Neural cell (in vitro differentiated cells): Measurements from ENCODE around the gene CEP120. TPM values are rescaled to one million over a fixed set of nuclear protein-coding genes. Genes with fewer than 3 reads are reported as not detected.

ENCODE experiments used
- H2AFZ ChIP-seq: fragments of 200-600, 300-800 bp; sonication (generic), shearing (Covaris generic); 2 replicates; pipeline ENCODE4 v1.6.0; 2014; ENCODE audit warnings: low read depth, mild to moderate bottlenecking, antibody characterized with exemption, low read length, moderate library complexity
- H3F3A ChIP-seq: fragments of 200-600 bp; shearing (Covaris generic); 2 replicates; pipeline ENCODE4 v1.6.1; 2016; ENCODE audit warnings: mild to moderate bottlenecking, moderate library complexity, mixed read lengths, antibody characterized with exemption, low read length; ENCODE audit not compliant: insufficient read depth, poor library complexity, severe bottlenecking
- H3K27ac ChIP-seq: fragments of 200-600, 300-800 bp; sonication (generic), shearing (Covaris generic); 2 replicates; pipeline ENCODE4 v1.5.1; 2014; ENCODE audit warnings: mild to moderate bottlenecking, low read length, moderate library complexity
- H3K27me3 ChIP-seq: fragments of 300-800, 200-600 bp; sonication (generic), shearing (Covaris generic); 2 replicates; pipeline ENCODE4 v1.6.0; 2014; ENCODE audit warnings: mild to moderate bottlenecking, low read depth, low read length, moderate library complexity; ENCODE audit not compliant: insufficient read depth
- H3K36me3 ChIP-seq: fragments of 300-800, 200-600 bp; sonication (generic), shearing (Covaris generic); 2 replicates; pipeline ENCODE4 v1.5.1; 2014; ENCODE audit warnings: mild to moderate bottlenecking, antibody characterized with exemption, low read length, moderate library complexity; ENCODE audit not compliant: insufficient read depth
- H3K4me2 ChIP-seq: fragments of 300-800, 200-600 bp; sonication (generic), shearing (Covaris generic); 2 replicates; pipeline ENCODE4 v1.6.0; 2014; ENCODE audit warnings: mild to moderate bottlenecking, low read length
- H3K4me3 ChIP-seq: fragments of 300-800, 200-600 bp; sonication (generic), shearing (Covaris generic); 2 replicates; pipeline ENCODE4 v1.5.1; 2014; ENCODE audit warnings: mild to moderate bottlenecking, low read length, moderate library complexity
- H3K79me2 ChIP-seq: fragments of 200-600 bp; shearing (Covaris generic); replicated peaks from 2 replicates; pipeline ENCODE4 v1.6.0; 2014; ENCODE audit warnings: mild to moderate bottlenecking, low read length, moderate library complexity; ENCODE audit not compliant: insufficient read depth
- H3K9ac ChIP-seq: fragments of 300-800, 200-600 bp; sonication (generic), shearing (Covaris generic); 2 replicates; pipeline ENCODE4 v1.6.1; 2016; ENCODE audit warnings: mild to moderate bottlenecking, low read length, mixed read lengths
- H3K9me2 ChIP-seq: fragments of 200-600 bp; shearing (Covaris generic); 2 replicates; pipeline ENCODE4 v1.6.1; 2016; ENCODE audit warnings: mild to moderate bottlenecking, low read length, mixed read lengths; ENCODE audit not compliant: insufficient read depth
- H3K9me3 ChIP-seq: fragments of 200-600, 300-800 bp; sonication (generic), shearing (Covaris generic); 2 replicates; pipeline ENCODE4 v1.6.1; 2016; ENCODE audit warnings: mild to moderate bottlenecking, mixed run types, low read length, moderate library complexity, mixed read lengths
- H4K20me1 ChIP-seq: fragments of 200-600 bp; shearing (Covaris generic); 2 replicates; pipeline ENCODE4 v1.6.1; 2016; ENCODE audit warnings: mild to moderate bottlenecking, mixed run types; ENCODE audit not compliant: insufficient read depth
- EP300 ChIP-seq: fragments of 450-650 bp; conservative IDR thresholded peaks from 2 replicates; pipeline ENCODE4 v1.6.1; 2014; ENCODE audit warnings: antibody characterized with exemption, mild to moderate bottlenecking, moderate library complexity; ENCODE audit not compliant: poor library complexity, severe bottlenecking
- MXI1 ChIP-seq: fragments of 450-650 bp; conservative IDR thresholded peaks from 2 replicates; pipeline ENCODE4 v1.6.1; 2014; ENCODE audit warnings: antibody characterized with exemption, mild to moderate bottlenecking; ENCODE audit not compliant: poor library complexity, severe bottlenecking
- POLR2AphosphoS5 ChIP-seq: IDR thresholded peaks from 2 replicates; pipeline ENCODE4 v1.6.1; 2012
- RAD21 ChIP-seq: fragments of 450-650 bp; conservative IDR thresholded peaks from 2 replicates; pipeline ENCODE4 v1.6.1; 2014; ENCODE audit warnings: antibody characterized with exemption, mild to moderate bottlenecking, moderate library complexity
- SMC3 ChIP-seq: fragments of 450-650 bp; conservative IDR thresholded peaks from 2 replicates; pipeline ENCODE4 v1.6.1; 2014; ENCODE audit warnings: antibody characterized with exemption, mild to moderate bottlenecking, moderate library complexity; ENCODE audit not compliant: poor library complexity
- TAF1 ChIP-seq: IDR thresholded peaks from 2 replicates; pipeline ENCODE4 v1.6.1; 2012; ENCODE audit warnings: low read depth
- polyA plus RNA-seq: library from polyadenylated mRNA; depleted of rRNA; stranded (reverse); fragments of >200 nt; gene quantifications from 2 replicates; pipeline ENCODE4 v1.2.3, GENCODE V29; 2014
- TF ChIP-seq, protein P1 (sequence below): fragments of 450-650 bp; IDR thresholded peaks from 2 replicates; pipeline ENCODE4 v1.5.1; 2014; ENCODE audit warnings: antibody characterized with exemption, mild to moderate bottlenecking, moderate library complexity; ENCODE audit not compliant: poor library complexity, severe bottlenecking
- TF ChIP-seq, protein P2 (sequence below): IDR thresholded peaks from 2 replicates; pipeline ENCODE4 v1.6.1; 2012; ENCODE audit warnings: borderline replicate concordance

The CEP120 gene
- polyA plus RNA-seq, 1 donor from 2014 or later: 33.2 TPM

DNA sequence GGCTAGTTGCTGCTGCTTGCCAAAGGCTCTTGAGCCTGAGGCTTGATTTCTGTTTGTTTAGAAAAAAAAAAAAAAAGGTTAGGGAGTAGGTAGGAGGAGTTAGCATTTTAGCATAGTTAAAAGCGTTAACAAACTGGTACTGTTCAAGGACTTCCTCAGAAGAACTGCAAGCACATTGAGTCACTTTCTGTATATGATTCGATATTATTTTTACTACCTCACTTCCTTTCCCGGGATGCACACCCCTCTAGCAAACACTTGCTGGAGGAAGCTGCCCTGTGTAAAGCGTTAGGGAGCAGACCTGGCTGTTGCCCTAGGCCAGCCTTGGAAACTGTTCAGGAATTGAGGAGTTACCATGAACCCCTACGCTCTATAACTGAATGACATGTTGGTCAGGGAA, 15.7 kb upstream of the CEP120 start:
- no peak overlapping the region for H3K4me2 ChIP-seq
- H3K79me2 ChIP-seq: no peaks in the 10 kb centered on the region
- TF ChIP-seq EP300 (no peak), MXI1 (no peak), SMC3 (no peak), RAD21 (no peak)
- TF ChIP-seq, protein P1, sequence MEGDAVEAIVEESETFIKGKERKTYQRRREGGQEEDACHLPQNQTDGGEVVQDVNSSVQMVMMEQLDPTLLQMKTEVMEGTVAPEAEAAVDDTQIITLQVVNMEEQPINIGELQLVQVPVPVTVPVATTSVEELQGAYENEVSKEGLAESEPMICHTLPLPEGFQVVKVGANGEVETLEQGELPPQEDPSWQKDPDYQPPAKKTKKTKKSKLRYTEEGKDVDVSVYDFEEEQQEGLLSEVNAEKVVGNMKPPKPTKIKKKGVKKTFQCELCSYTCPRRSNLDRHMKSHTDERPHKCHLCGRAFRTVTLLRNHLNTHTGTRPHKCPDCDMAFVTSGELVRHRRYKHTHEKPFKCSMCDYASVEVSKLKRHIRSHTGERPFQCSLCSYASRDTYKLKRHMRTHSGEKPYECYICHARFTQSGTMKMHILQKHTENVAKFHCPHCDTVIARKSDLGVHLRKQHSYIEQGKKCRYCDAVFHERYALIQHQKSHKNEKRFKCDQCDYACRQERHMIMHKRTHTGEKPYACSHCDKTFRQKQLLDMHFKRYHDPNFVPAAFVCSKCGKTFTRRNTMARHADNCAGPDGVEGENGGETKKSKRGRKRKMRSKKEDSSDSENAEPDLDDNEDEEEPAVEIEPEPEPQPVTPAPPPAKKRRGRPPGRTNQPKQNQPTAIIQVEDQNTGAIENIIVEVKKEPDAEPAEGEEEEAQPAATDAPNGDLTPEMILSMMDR: no peak
- no peaks in the 10 kb centered on the region for H3K36me3 ChIP-seq
- no peaks in the 10 kb centered on the region for H3F3A ChIP-seq
- H3K9me3 ChIP-seq: no peaks in the 10 kb centered on the region
- H2AFZ ChIP-seq: no peak overlapping the region
- H3K9me2 ChIP-seq: no peaks in the 10 kb centered on the region
- H4K20me1 ChIP-seq: no peaks in the 10 kb centered on the region
- no peak overlapping the region for H3K27ac ChIP-seq
- no peak overlapping the region for H3K9ac ChIP-seq
- H3K27me3 ChIP-seq: no peaks in the 10 kb centered on the region
- no peak overlapping the region for H3K4me3 ChIP-seq

DNA sequence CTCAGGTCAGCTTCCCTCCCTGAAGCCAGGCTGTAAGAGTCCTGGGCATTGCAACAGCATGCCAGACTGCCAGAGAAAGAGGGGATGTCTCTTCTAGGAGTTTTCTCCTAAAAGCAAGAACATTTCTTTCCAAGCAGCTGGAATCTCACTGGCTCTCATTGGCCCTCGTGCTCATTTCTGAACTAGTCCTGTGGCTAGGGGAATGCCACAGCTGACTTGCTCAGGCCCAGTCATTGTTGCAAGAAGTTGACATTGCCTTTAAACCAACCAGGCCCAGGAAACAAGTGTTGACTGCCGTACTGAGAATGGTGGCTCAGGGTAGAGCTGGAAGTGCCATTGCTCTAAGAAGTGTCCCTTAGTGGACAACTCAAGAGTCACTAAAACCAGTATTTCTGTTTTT, 15.0 kb upstream of the CEP120 start:
- no peak overlapping the region for H2AFZ ChIP-seq
- no peaks in the 10 kb centered on the region for H3K9me3 ChIP-seq

More for the DNA sequence above, 15.0 kb upstream of the CEP120 start:
- Histone ChIP-seq H4K20me1 (no peaks in the 10 kb centered on the region), H3K36me3 (no peaks in the 10 kb centered on the region), H3K9ac (no peak overlapping the region), H3K4me3 (no peak overlapping the region), H3F3A (no peaks in the 10 kb centered on the region), H3K27ac (no peak overlapping the region), H3K4me2 (no peak overlapping the region), H3K27me3 (no peaks in the 10 kb centered on the region), H3K9me2 (no peaks in the 10 kb centered on the region), H3K79me2 (no peaks in the 10 kb centered on the region)
- TF ChIP-seq, protein P1: no peak
- TF ChIP-seq MXI1 (no peak), SMC3 (no peak), TAF1 (no peak), POLR2AphosphoS5 (no peak)
- TF ChIP-seq, protein P2, sequence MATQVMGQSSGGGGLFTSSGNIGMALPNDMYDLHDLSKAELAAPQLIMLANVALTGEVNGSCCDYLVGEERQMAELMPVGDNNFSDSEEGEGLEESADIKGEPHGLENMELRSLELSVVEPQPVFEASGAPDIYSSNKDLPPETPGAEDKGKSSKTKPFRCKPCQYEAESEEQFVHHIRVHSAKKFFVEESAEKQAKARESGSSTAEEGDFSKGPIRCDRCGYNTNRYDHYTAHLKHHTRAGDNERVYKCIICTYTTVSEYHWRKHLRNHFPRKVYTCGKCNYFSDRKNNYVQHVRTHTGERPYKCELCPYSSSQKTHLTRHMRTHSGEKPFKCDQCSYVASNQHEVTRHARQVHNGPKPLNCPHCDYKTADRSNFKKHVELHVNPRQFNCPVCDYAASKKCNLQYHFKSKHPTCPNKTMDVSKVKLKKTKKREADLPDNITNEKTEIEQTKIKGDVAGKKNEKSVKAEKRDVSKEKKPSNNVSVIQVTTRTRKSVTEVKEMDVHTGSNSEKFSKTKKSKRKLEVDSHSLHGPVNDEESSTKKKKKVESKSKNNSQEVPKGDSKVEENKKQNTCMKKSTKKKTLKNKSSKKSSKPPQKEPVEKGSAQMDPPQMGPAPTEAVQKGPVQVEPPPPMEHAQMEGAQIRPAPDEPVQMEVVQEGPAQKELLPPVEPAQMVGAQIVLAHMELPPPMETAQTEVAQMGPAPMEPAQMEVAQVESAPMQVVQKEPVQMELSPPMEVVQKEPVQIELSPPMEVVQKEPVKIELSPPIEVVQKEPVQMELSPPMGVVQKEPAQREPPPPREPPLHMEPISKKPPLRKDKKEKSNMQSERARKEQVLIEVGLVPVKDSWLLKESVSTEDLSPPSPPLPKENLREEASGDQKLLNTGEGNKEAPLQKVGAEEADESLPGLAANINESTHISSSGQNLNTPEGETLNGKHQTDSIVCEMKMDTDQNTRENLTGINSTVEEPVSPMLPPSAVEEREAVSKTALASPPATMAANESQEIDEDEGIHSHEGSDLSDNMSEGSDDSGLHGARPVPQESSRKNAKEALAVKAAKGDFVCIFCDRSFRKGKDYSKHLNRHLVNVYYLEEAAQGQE: no peak
